Testis (tissue), 3 donors: Measurements from ENCODE around the gene CLIC3. TPM values are rescaled to one million over a fixed set of nuclear protein-coding genes. Genes with fewer than 3 reads are reported as not detected.

Source experiments
- DNase-seq: peaks from one replicate; pipeline ENCODE4 v3.0.0-alpha.2; 2019
- H3K27ac ChIP-seq, 2 donors: fragments of 200-600 bp; sonication (generic); one replicate each; pipeline ENCODE4 v1.5.1; 2019
- H3K27me3 ChIP-seq: fragments of 200-600 bp; sonication (generic); one replicate; pipeline ENCODE4 v1.5.1; 2019
- H3K36me3 ChIP-seq: fragments of 200-600 bp; sonication (generic); one replicate; pipeline ENCODE4 v1.5.1; 2017; ENCODE audit warnings: low read depth; ENCODE audit errors: missing control alignments
- H3K4me1 ChIP-seq: fragments of 200-600 bp; sonication (generic); one replicate; pipeline ENCODE4 v1.5.1; 2019
- H3K4me3 ChIP-seq, 2 donors: fragments of 200-600 bp; sonication (generic); one replicate each; pipeline ENCODE4 v1.5.1; 2017 to 2019
- H3K9me3 ChIP-seq: fragments of 200-600 bp; sonication (generic); one replicate; pipeline ENCODE4 v1.5.1; 2017
- POLR2A ChIP-seq: fragments of 450-650 bp; IDR thresholded peaks from one replicate; pipeline ENCODE4 v1.6.1; 2017; ENCODE audit warnings: antibody characterized with exemption, mild to moderate bottlenecking, moderate library complexity
- WGBS, 2 donors: methylation state at CpG; one replicate each; pipeline ENCODE4 v1.1.5; 2018; 5-methylcytosine and 5-hydroxymethylcytosine counted together
- intact Hi-C: fragments of 100-400 bp; cut with DNase I; formaldehyde crosslinking; loops from one replicate; pipeline ENCODE4 v1.15.1; 2023; ENCODE audit warnings: low total_unique reads
- polyA plus RNA-seq: library from polyadenylated mRNA; stranded (reverse); fragments of 350-450 nt; fragmentation: Illumina TruSeq; extraction: RNeasy Lipid Tissue Mini Kit (QIAGEN cat#74804); gene quantifications from one replicate; pipeline ENCODE4 v1.2.3, GENCODE V29; 2014; ENCODE audit warnings: low read depth, low replicate concordance; ENCODE audit not compliant: insufficient read depth
- total RNA-seq, 2 donors: library from RNA; depleted of rRNA; stranded (reverse); fragments of >200 nt; gene quantifications; one replicate each; pipeline ENCODE4 v1.2.3, GENCODE V29; 2016
- TF ChIP-seq, protein P1 (sequence below), 3 experiments: fragments of 450-650 bp in 2 of 3; fragments of 200-600 bp in 1 of 3; sonication (generic) in 1 of 3; IDR thresholded peaks; one replicate each; pipeline ENCODE4 v1.5.1; 2016 to 2019; ENCODE audit warnings: antibody characterized with exemption in 3 of 3, mild to moderate bottlenecking in 2 of 3, moderate library complexity in 1 of 3

The CLIC3 gene
- total and polyA plus RNA-seq, 3 donors from 2014 or later = 1.8 to 2.8 (median 1.9) TPM

DNA sequence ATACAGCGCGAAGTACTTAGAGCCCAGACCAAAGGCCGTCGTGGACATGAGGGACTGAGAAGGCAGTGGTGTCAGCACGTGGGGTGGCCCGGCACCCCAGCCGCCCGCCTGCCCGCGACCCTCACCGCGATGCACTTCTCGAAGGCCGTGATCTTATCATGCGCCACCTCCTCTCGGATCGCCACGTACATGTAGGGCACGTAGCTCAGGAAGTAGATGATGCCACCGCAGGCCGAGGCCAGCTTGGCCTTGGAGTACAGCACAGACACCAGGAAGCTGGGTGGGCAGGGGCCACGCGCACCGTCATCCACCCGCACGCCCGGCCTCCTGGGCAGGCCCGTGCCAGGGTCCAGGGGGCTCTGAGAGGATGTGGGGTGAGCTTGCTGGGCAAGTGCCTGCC lies 20.7 kb upstream of the CLIC3 start:
- intact Hi-C loops = no loop called here
- DNase-seq = no peak
- WGBS, 2 donors = 93 to 94% methylated on average over 23 to 28 of the region's 28 CpGs
- Histone ChIP-seq H3K27ac (no peak overlapping the region), H3K27me3 (no peaks in the 10 kb centered on the region), H3K36me3 (no peaks in the 10 kb centered on the region), H3K9me3 (no peaks in the 10 kb centered on the region), H3K4me3 (no peak overlapping the region), H3K4me1 (no peaks in the 10 kb centered on the region)
- TF ChIP-seq, protein P1, sequence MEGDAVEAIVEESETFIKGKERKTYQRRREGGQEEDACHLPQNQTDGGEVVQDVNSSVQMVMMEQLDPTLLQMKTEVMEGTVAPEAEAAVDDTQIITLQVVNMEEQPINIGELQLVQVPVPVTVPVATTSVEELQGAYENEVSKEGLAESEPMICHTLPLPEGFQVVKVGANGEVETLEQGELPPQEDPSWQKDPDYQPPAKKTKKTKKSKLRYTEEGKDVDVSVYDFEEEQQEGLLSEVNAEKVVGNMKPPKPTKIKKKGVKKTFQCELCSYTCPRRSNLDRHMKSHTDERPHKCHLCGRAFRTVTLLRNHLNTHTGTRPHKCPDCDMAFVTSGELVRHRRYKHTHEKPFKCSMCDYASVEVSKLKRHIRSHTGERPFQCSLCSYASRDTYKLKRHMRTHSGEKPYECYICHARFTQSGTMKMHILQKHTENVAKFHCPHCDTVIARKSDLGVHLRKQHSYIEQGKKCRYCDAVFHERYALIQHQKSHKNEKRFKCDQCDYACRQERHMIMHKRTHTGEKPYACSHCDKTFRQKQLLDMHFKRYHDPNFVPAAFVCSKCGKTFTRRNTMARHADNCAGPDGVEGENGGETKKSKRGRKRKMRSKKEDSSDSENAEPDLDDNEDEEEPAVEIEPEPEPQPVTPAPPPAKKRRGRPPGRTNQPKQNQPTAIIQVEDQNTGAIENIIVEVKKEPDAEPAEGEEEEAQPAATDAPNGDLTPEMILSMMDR (IDR thresholded peaks at IDR 0.05) = no peak
- TF ChIP-seq POLR2A = no peak

DNA sequence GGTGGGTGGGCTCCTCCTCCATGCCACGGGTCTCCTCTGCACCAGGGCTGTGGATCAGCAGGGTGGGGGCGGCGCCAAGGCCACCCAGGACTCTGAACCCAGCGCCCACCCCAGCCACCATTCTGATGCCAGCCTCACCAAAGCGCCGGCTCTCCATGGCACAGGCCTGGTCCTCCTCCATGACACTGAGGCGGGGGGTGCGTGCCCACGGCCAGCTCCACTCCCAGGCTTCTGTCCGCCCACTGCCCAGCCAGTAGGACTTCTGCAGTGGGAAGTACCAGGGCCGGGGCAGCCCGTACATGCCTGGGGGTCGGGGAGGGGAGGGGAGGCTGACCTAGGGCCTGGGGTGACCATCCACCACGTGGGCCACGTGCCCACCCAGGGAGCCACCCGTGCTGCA lies 20.1 kb upstream of the CLIC3 start:
- no peak for DNase-seq
- WGBS, 2 donors = 93 to 100% methylated on average over 2 to 15 of the region's 16 CpGs

DNA sequence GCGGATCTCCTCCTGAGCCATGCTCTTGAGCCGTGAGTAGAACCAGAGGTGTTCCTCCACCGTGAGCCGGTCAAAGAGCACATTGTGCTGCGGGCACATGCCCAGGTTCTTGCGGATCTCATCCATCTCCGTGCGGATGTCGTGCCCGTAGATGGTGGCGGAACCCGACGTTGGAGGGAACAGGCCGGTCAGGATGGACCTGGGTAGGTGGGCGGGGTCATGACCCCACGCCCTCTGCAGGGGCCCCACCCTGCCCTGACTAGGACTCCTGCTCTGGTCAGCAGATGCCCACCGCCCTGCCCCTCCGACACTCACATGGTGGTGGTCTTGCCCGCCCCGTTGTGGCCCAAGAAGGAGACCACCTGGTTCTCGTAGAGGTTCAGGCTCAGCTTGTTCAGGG lies 19.6 kb upstream of the CLIC3 start:
- DNase-seq = no peak
- Histone ChIP-seq H3K4me1 (no peaks in the 10 kb centered on the region), H3K9me3 (no peaks in the 10 kb centered on the region), H3K4me3 (no peak overlapping the region), H3K36me3 (no peaks in the 10 kb centered on the region), H3K27ac (no peak overlapping the region), H3K27me3 (no peaks in the 10 kb centered on the region)
- WGBS, 2 donors = 96 to 97% methylated on average over 13 to 18 of the region's 21 CpGs
- intact Hi-C loops = no loop called here
- TF ChIP-seq POLR2A = no peak
- TF ChIP-seq, protein P1 (IDR thresholded peaks at IDR 0.05) = no peak

More for the DNA sequence above, 20.1 kb upstream of the CLIC3 start:
- Histone ChIP-seq H3K27ac (no peak overlapping the region), H3K9me3 (no peaks in the 10 kb centered on the region), H3K4me3 (no peak overlapping the region), H3K4me1 (no peaks in the 10 kb centered on the region), H3K36me3 (no peaks in the 10 kb centered on the region), H3K27me3 (no peaks in the 10 kb centered on the region)
- intact Hi-C loops = no loop called here
- TF ChIP-seq, protein P1 (IDR thresholded peaks at IDR 0.05) = no peak
- TF ChIP-seq POLR2A = no peak

DNA sequence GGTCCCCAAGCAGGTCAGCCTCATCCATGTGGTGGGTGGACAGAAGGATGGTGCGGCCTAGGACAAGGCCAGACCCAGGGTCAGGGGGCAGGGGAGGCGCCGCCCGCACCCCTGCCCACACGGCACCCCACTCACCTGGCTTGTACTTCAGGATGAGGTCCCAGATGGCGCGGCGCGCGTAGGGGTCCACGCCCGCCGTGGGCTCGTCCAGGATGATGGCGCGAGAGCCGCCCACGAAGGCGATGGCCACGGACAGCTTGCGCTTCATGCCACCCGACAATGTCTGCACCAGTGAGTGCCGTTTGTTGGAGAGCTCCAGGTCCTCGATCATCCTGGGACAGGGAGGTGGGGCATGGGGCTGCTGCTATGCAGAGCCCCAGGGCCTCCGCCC lies 19.2 kb upstream of the CLIC3 start:
- 92 to 95% methylated on average over 20 to 21 of the region's 25 CpGs for WGBS, 2 donors
- no peak for DNase-seq
- H3K36me3 ChIP-seq = no peaks in the 10 kb centered on the region

More for the DNA sequence above, 19.2 kb upstream of the CLIC3 start:
- no peaks in the 10 kb centered on the region for H3K27me3 ChIP-seq
- H3K4me3 ChIP-seq = no peak overlapping the region
- no peaks in the 10 kb centered on the region for H3K9me3 ChIP-seq
- H3K4me1 ChIP-seq = no peaks in the 10 kb centered on the region
- intact Hi-C loops = no loop called here
- H3K27ac ChIP-seq = no peak overlapping the region
- no peak for TF ChIP-seq POLR2A
- TF ChIP-seq, protein P1 (IDR thresholded peaks at IDR 0.05) = no peak
